Memory B cell (primary cell): Measurements from ENCODE around the gene MYO7A.

Source experiments
- ATAC-seq: fragments of 150-1000 bp; cut with Tn5 transposase; 2 replicates; pipeline ENCODE4 v1.10.0; 2021; ENCODE audit warnings: low read depth, mild to moderate bottlenecking, moderate library complexity
- DNase-seq, 2 donors: peaks; one replicate each; pipeline ENCODE4 v3.0.0; 2022; ENCODE audit warnings: low spot score in 2 of 2
- H3K27ac Mint-ChIP-seq: one replicate; pipeline ENCODE4 v1.8.0; 2022; ENCODE audit warnings: mild to moderate bottlenecking, moderate library complexity, mixed read lengths
- H3K27me3 Mint-ChIP-seq: one replicate; pipeline ENCODE4 v1.8.0; 2022; ENCODE audit warnings: mixed read lengths
- H3K36me3 Mint-ChIP-seq: one replicate; pipeline ENCODE4 v1.8.0; 2022; ENCODE audit warnings: mild to moderate bottlenecking, mixed read lengths
- H3K4me1 Mint-ChIP-seq: one replicate; pipeline ENCODE4 v1.8.0; 2022; ENCODE audit warnings: mixed read lengths
- H3K4me3 Mint-ChIP-seq: one replicate; pipeline ENCODE4 v1.8.0; 2022; ENCODE audit warnings: mild to moderate bottlenecking, moderate library complexity, mixed read lengths
- H3K9me3 Mint-ChIP-seq: one replicate; pipeline ENCODE4 v1.8.0; 2022; ENCODE audit warnings: mixed read lengths

MYO7A gene

GRCh38 chr11:77127920-77128691 is at the start of gene MYO7A:
Gene MYO7A (plus strand): TSS chr11:77128246. CDS start chr11:77130635, 2,389 bp downstream.
- Mint-ChIP-seq H3K27ac (peak within 1 kb of the TSS; percentile 39), H3K4me1 (peaks cover 16% of the 10 kb centered on the region), H3K27me3 (peaks cover 6% of the 10 kb centered on the region), H3K36me3 (no peaks in the 10 kb centered on the region), H3K9me3 (no peaks in the 10 kb centered on the region), H3K4me3 (peak within 1 kb of the TSS; percentile 83)
- ATAC-seq: peak; percentile 4
- no peak for DNase-seq

GRCh38 chr11:77079666-77080065 is 48.4 kb upstream of the MYO7A start:
- DNase-seq (no peak), ATAC-seq (no peak)
- no peak overlapping the region for H3K4me3 Mint-ChIP-seq
- no peak overlapping the region for H3K27ac Mint-ChIP-seq
- H3K36me3 Mint-ChIP-seq: no peaks in the 10 kb centered on the region
- peaks cover 6% of the 10 kb centered on the region for H3K27me3 Mint-ChIP-seq
- no peaks in the 10 kb centered on the region for H3K4me1 Mint-ChIP-seq
- peaks cover 9% of the 10 kb centered on the region for H3K9me3 Mint-ChIP-seq

- ATAC-seq (no peak), DNase-seq (no peak)
- no peaks in the 10 kb centered on the region for H3K36me3 Mint-ChIP-seq
- no peak overlapping the region for H3K4me3 Mint-ChIP-seq
- no peaks in the 10 kb centered on the region for H3K4me1 Mint-ChIP-seq
- peaks cover 6% of the 10 kb centered on the region for H3K27me3 Mint-ChIP-seq
- peaks cover 9% of the 10 kb centered on the region for H3K9me3 Mint-ChIP-seq
- no peak overlapping the region for H3K27ac Mint-ChIP-seq
Observed at GRCh38 chr11:77080643-77081210, 47.3 kb upstream of the MYO7A start.

DNA sequence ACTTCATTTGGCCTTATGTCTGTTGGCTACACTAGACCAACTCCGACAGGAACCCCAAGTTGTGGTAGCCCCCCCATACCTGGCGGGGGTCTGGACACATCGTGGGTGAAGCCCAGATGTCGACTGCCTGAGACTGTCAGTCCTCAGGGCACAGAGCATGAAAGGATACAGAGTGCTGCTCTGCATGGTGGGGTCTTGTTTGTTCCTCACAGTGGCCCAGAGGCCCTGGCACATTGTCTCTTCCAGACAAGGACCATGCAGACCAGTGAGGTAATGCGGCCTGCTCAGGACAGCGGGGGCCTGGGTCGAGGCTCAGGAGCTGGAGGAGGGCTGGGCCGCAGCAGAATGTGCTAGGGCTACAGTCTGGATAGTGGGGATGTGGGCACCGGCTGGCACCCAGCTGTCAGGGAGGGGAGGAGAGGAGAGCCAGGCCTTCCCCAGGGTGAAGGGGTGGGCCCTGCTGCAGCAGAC is 46.6 kb upstream of the MYO7A start:
- peaks cover 9% of the 10 kb centered on the region for H3K9me3 Mint-ChIP-seq
- no peak for ATAC-seq
- H3K27ac Mint-ChIP-seq: no peak overlapping the region
- no peaks in the 10 kb centered on the region for H3K36me3 Mint-ChIP-seq
- peaks cover 6% of the 10 kb centered on the region for H3K27me3 Mint-ChIP-seq
- H3K4me1 Mint-ChIP-seq: no peaks in the 10 kb centered on the region
- DNase-seq: no peak
- no peak overlapping the region for H3K4me3 Mint-ChIP-seq

GRCh38 chr11:77081976-77082836 is 45.8 kb upstream of the MYO7A start:
- Mint-ChIP-seq H3K27ac (no peak overlapping the region), H3K4me1 (no peaks in the 10 kb centered on the region), H3K36me3 (no peaks in the 10 kb centered on the region), H3K9me3 (peaks cover 9% of the 10 kb centered on the region), H3K27me3 (peaks cover 6% of the 10 kb centered on the region), H3K4me3 (no peak overlapping the region)
- no peak for ATAC-seq
- DNase-seq: no peak

DNA sequence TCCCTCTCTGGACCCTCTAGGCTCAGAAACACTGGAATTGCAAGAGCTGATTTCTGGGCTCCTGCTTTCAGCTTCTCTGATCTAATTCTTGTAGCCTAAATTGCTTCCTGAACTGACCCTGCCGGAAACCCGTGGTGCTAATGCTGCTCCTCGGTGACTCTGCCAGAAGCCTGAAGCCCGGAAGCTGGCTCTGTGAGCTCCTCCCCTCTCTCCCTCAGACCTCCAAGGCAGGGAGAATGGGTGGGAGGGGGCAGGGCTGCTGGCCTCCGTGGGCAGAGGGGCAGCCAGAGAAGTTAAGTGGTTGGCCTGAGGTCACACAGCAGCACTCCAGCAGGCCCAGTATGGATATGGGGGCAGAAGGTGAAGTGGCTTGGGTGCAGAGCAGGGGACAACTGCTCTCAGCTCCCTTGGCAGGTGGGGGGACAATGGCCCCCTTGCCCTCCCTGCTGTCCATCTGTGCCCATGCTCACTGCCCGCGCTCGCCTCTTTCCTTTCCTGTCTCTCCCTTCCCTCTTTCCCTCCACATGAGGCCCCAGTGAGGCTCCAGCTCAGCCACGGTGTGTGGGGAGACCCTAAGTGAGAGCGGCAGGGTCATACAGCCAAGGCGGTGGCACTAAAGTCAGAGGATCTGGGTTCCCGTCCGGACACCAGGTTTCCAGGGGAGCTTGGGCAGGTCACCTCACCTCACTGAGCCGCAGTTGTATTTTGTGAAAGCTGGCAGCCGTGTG is 45.0 kb upstream of the MYO7A start:
- H3K27me3 Mint-ChIP-seq: peaks cover 6% of the 10 kb centered on the region
- H3K4me1 Mint-ChIP-seq: no peaks in the 10 kb centered on the region
- no peaks in the 10 kb centered on the region for H3K36me3 Mint-ChIP-seq
- peaks cover 9% of the 10 kb centered on the region for H3K9me3 Mint-ChIP-seq
- ATAC-seq (no peak), DNase-seq (no peak)
- H3K4me3 Mint-ChIP-seq: no peak overlapping the region
- no peak overlapping the region for H3K27ac Mint-ChIP-seq

DNA sequence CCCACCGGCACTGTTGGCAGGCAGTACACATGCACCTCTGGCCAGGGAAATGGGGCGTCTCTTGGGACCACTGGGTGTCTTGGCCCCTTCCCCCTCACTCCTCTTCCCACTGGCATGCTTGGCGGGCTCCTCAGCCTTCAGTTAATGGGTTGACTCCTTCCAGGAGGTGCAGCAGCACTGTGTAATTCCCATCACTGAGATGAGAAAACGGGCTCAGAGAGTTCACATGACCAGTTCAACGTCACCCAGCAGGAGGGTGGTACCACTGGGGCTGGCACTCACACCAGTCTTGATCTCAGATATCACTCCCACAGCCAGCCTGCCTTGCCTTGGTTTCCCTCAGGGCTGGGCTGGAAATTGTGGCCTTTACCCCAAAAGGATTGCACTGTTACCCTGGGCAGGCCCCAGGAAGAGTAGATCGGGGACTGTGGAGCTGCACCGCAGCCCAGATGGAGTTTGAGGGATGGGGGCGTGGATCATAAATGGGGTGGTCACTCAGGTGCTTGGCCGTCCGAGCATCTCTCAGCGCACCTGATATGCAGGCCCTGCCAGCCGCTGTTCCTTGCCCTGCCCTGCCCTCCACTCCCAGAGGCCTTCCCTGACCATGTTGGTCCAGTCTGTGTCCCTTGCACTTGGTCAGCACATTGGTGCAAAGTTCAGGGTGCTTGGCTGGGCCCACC is 44.3 kb upstream of the MYO7A start:
- DNase-seq (no peak), ATAC-seq (no peak)
- Mint-ChIP-seq H3K27me3 (peaks cover 6% of the 10 kb centered on the region), H3K4me3 (no peak overlapping the region), H3K9me3 (peaks cover 4% of the 10 kb centered on the region), H3K36me3 (no peaks in the 10 kb centered on the region), H3K4me1 (no peaks in the 10 kb centered on the region), H3K27ac (no peak overlapping the region)

- Mint-ChIP-seq H3K9me3 (no peaks in the 10 kb centered on the region), H3K4me3 (no peak overlapping the region), H3K27me3 (peaks cover 2% of the 10 kb centered on the region), H3K36me3 (no peaks in the 10 kb centered on the region), H3K27ac (no peak overlapping the region), H3K4me1 (no peaks in the 10 kb centered on the region)
- DNase-seq: no peak
- ATAC-seq: no peak
Observed at GRCh38 chr11:77084581-77085191, 43.4 kb upstream of the MYO7A start.

DNA sequence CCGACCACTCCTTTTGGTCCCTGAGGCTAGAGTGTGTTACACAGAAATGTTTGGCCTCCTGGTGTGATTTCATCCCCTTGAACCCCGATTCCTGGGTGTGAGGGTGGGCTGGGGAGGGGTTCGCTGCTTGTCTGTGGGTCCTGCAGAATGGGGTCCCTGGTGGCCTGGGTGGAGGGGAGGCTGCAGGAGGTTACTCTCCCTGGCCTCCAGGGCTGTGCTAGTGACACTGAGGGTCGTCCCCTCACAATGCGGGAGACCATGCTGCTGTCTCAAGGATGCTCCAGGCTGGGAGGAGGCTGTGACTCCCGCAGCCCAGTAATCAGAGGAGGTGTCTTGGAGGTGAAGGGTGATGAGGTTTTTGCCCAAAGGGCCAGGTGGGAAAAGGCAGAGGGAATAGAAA is 42.4 kb upstream of the MYO7A start:
- H3K27ac Mint-ChIP-seq: no peak overlapping the region
- ATAC-seq: no peak
- no peak overlapping the region for H3K4me3 Mint-ChIP-seq

GRCh38 chr11:77086521-77087472 is 41.2 kb upstream of the MYO7A start:
- Mint-ChIP-seq H3K9me3 (no peaks in the 10 kb centered on the region), H3K4me3 (no peak overlapping the region), H3K4me1 (peaks cover 3% of the 10 kb centered on the region), H3K36me3 (no peaks in the 10 kb centered on the region), H3K27me3 (peaks cover 4% of the 10 kb centered on the region), H3K27ac (no peak overlapping the region)
- ATAC-seq: no peak
- DNase-seq: no peak

More for the DNA sequence above, 42.4 kb upstream of the MYO7A start:
- DNase-seq: no peak
- H3K9me3 Mint-ChIP-seq: no peaks in the 10 kb centered on the region
- H3K36me3 Mint-ChIP-seq: no peaks in the 10 kb centered on the region
- peaks cover 2% of the 10 kb centered on the region for H3K27me3 Mint-ChIP-seq
- H3K4me1 Mint-ChIP-seq: no peaks in the 10 kb centered on the region

- DNase-seq (no peak), ATAC-seq (no peak)
- no peaks in the 10 kb centered on the region for H3K36me3 Mint-ChIP-seq
- no peak overlapping the region for H3K27ac Mint-ChIP-seq
- H3K27me3 Mint-ChIP-seq: peaks cover 1% of the 10 kb centered on the region
- peaks cover 3% of the 10 kb centered on the region for H3K4me1 Mint-ChIP-seq
- no peak overlapping the region for H3K4me3 Mint-ChIP-seq
- H3K9me3 Mint-ChIP-seq: no peaks in the 10 kb centered on the region
Observed at GRCh38 chr11:77087723-77088225, 40.3 kb upstream of the MYO7A start.
